Effector memory CD8-positive, alpha-beta T cell (primary cell): ENCODE measurements around the gene SLC44A5.
"Not testable (repeated sequence)": the region's sequence is repeated elsewhere in the genome, so short reads cannot be mapped to it uniquely, and the experiment has no call there.

Experiments used
- ATAC-seq: fragments of 150-1000 bp; cut with Tn5 transposase; replicated peaks from 2 replicates; pipeline ENCODE4 v1.10.0; 2021; ENCODE audit warnings: mild to moderate bottlenecking, moderate library complexity
- DNase-seq, 3 experiments: peaks; one replicate each; pipeline ENCODE4 v3.0.0; 2021
- H3K27ac Mint-ChIP-seq, 2 donors: one replicate each; pipeline ENCODE4 v1.8.0; 2022; ENCODE audit warnings: mild to moderate bottlenecking in 2 of 2, mixed read lengths in 2 of 2, moderate library complexity in 2 of 2
- H3K27me3 Mint-ChIP-seq, 2 donors: one replicate each; pipeline ENCODE4 v1.8.0; 2022; ENCODE audit warnings: mixed read lengths in 2 of 2
- H3K36me3 Mint-ChIP-seq: one replicate; pipeline ENCODE4 v1.8.0; 2022; ENCODE audit warnings: mild to moderate bottlenecking, moderate library complexity, mixed read lengths; ENCODE audit not compliant: insufficient read depth
- H3K4me1 Mint-ChIP-seq, 2 donors: one replicate each; pipeline ENCODE4 v1.8.0; 2022; ENCODE audit warnings: low read depth in 2 of 2, mixed read lengths in 2 of 2
- H3K4me3 Mint-ChIP-seq, 2 donors: one replicate each; pipeline ENCODE4 v1.8.0; 2022; ENCODE audit warnings: mild to moderate bottlenecking in 2 of 2, mixed read lengths in 2 of 2, moderate library complexity in 2 of 2
- H3K9me3 Mint-ChIP-seq, 2 donors: one replicate each; pipeline ENCODE4 v1.8.0; 2022; ENCODE audit warnings: mixed read lengths in 2 of 2

Gene SLC44A5

GRCh38 chr1:75615613-75616435 lies 4.9 kb upstream of the SLC44A5 start:
- DNase-seq (no peak), ATAC-seq (peak; percentile 50)
- H3K9me3 Mint-ChIP-seq: peaks cover 0 to 1% of the 10 kb centered on the region in 2 donors
- H3K36me3 Mint-ChIP-seq: no peaks in the 10 kb centered on the region
- H3K27ac Mint-ChIP-seq: no peak overlapping the region
- peaks cover 69 to 91% of the 10 kb centered on the region in 2 donors for H3K27me3 Mint-ChIP-seq
- peaks cover 9 to 15% of the 10 kb centered on the region in 2 donors for H3K4me1 Mint-ChIP-seq
- peak overlapping the region; percentile 69 for H3K4me3 Mint-ChIP-seq

- H3K4me3 Mint-ChIP-seq: peak overlapping the region; percentile 69
- DNase-seq (no peak), ATAC-seq (no peak)
- no peaks in the 10 kb centered on the region for H3K9me3 Mint-ChIP-seq
- H3K27me3 Mint-ChIP-seq: peaks cover 66 to 77% of the 10 kb centered on the region in 2 donors
- peaks cover 9 to 15% of the 10 kb centered on the region in 2 donors for H3K4me1 Mint-ChIP-seq
- no peak overlapping the region for H3K27ac Mint-ChIP-seq
- H3K36me3 Mint-ChIP-seq: no peaks in the 10 kb centered on the region
Observed at GRCh38 chr1:75614399-75614756, 3.5 kb upstream of the SLC44A5 start.

- Mint-ChIP-seq H3K9me3 (no peaks in the 10 kb centered on the region), H3K4me1 (peaks cover 9 to 15% of the 10 kb centered on the region in 2 donors), H3K4me3 (peak overlapping the region in 1 of 2 donors; percentile 69), H3K27ac (no peak overlapping the region), H3K27me3 (peaks cover 67 to 73% of the 10 kb centered on the region in 2 donors), H3K36me3 (no peaks in the 10 kb centered on the region)
- ATAC-seq (no peak), DNase-seq (no peak)
Observed at GRCh38 chr1:75613916-75614315, 3.0 kb upstream of the SLC44A5 start.

- Mint-ChIP-seq H3K4me1 (peaks cover 9 to 15% of the 10 kb centered on the region in 2 donors), H3K36me3 (no peaks in the 10 kb centered on the region), H3K4me3 (no peak overlapping the region), H3K27me3 (peaks cover 63 to 70% of the 10 kb centered on the region in 2 donors), H3K27ac (no peak overlapping the region), H3K9me3 (no peaks in the 10 kb centered on the region)
- ATAC-seq (no peak), DNase-seq (no peak)
Observed at GRCh38 chr1:75612976-75613375, 2.1 kb upstream of the SLC44A5 start.

GRCh38 chr1:75602486-75602885 lies 8.4 kb downstream of the SLC44A5 start:
- H3K36me3 Mint-ChIP-seq: no peaks in the 10 kb centered on the region
- no peak for ATAC-seq
- H3K9me3 Mint-ChIP-seq: no peaks in the 10 kb centered on the region
- DNase-seq: no peak
- H3K27ac Mint-ChIP-seq: no peak overlapping the region
- no peaks in the 10 kb centered on the region for H3K4me1 Mint-ChIP-seq
- H3K4me3 Mint-ChIP-seq: no peak overlapping the region
- peaks cover 0 to 9% of the 10 kb centered on the region in 2 donors for H3K27me3 Mint-ChIP-seq

- Mint-ChIP-seq H3K4me1 (no peaks in the 10 kb centered on the region), H3K4me3 (no peak overlapping the region), H3K36me3 (no peaks in the 10 kb centered on the region), H3K27ac (no peak overlapping the region), H3K9me3 (no peaks in the 10 kb centered on the region), H3K27me3 (no peaks in the 10 kb centered on the region)
- no peak for DNase-seq
- ATAC-seq: no peak
Observed at GRCh38 chr1:75600781-75601180, 10.1 kb downstream of the SLC44A5 start.

GRCh38 chr1:75594327-75594726 lies 16.6 kb downstream of the SLC44A5 start:
- H3K36me3 Mint-ChIP-seq: no peaks in the 10 kb centered on the region

GRCh38 chr1:75593457-75593856 lies 17.5 kb downstream of the SLC44A5 start:
- not testable (repeated sequence) for H3K9me3 Mint-ChIP-seq, ATAC-seq, H3K27ac Mint-ChIP-seq, H3K4me3 Mint-ChIP-seq, H3K36me3 Mint-ChIP-seq, H3K4me1 Mint-ChIP-seq, DNase-seq
- peaks cover 14 to 41% of the 10 kb centered on the region in 2 donors for H3K27me3 Mint-ChIP-seq

More at GRCh38 chr1:75594327-75594726, 16.6 kb downstream of the SLC44A5 start:
- H3K4me1 Mint-ChIP-seq: no peaks in the 10 kb centered on the region
- no peak overlapping the region for H3K4me3 Mint-ChIP-seq
- no peaks in the 10 kb centered on the region for H3K9me3 Mint-ChIP-seq
- no peak overlapping the region for H3K27ac Mint-ChIP-seq
- ATAC-seq (no peak), DNase-seq (no peak)
- peaks cover 14 to 41% of the 10 kb centered on the region in 2 donors for H3K27me3 Mint-ChIP-seq

GRCh38 chr1:75589637-75590036 lies 21.3 kb downstream of the SLC44A5 start:
- Mint-ChIP-seq H3K36me3 (no peaks in the 10 kb centered on the region), H3K4me1 (no peaks in the 10 kb centered on the region), H3K9me3 (no peaks in the 10 kb centered on the region), H3K27me3 (peaks cover 14 to 41% of the 10 kb centered on the region in 2 donors), H3K4me3 (no peak overlapping the region), H3K27ac (no peak overlapping the region)
- ATAC-seq (no peak), DNase-seq (no peak)

- H3K27me3 Mint-ChIP-seq: peaks cover 14 to 41% of the 10 kb centered on the region in 2 donors
- ATAC-seq (no peak), DNase-seq (no peak)
- H3K36me3 Mint-ChIP-seq: no peaks in the 10 kb centered on the region
- H3K4me3 Mint-ChIP-seq: no peak overlapping the region
- H3K4me1 Mint-ChIP-seq: no peaks in the 10 kb centered on the region
- H3K9me3 Mint-ChIP-seq: no peaks in the 10 kb centered on the region
- H3K27ac Mint-ChIP-seq: no peak overlapping the region
Observed at GRCh38 chr1:75588779-75589475, 22.0 kb downstream of the SLC44A5 start.

- DNase-seq (no peak), ATAC-seq (no peak)
- Mint-ChIP-seq H3K27me3 (peaks cover 14 to 31% of the 10 kb centered on the region in 2 donors), H3K4me1 (no peaks in the 10 kb centered on the region), H3K9me3 (no peaks in the 10 kb centered on the region), H3K27ac (no peak overlapping the region), H3K4me3 (no peak overlapping the region), H3K36me3 (no peaks in the 10 kb centered on the region)
Observed at GRCh38 chr1:75587692-75588091, 23.2 kb downstream of the SLC44A5 start.

GRCh38 chr1:75583282-75583681 lies 27.6 kb downstream of the SLC44A5 start:
- no peaks in the 10 kb centered on the region for H3K27me3 Mint-ChIP-seq
- no peak overlapping the region for H3K4me3 Mint-ChIP-seq
- DNase-seq (no peak), ATAC-seq (no peak)
- H3K9me3 Mint-ChIP-seq: no peaks in the 10 kb centered on the region
- H3K27ac Mint-ChIP-seq: no peak overlapping the region
- H3K4me1 Mint-ChIP-seq: no peaks in the 10 kb centered on the region
- no peaks in the 10 kb centered on the region for H3K36me3 Mint-ChIP-seq

GRCh38 chr1:75582725-75583261 lies 28.1 kb downstream of the SLC44A5 start:
- Mint-ChIP-seq H3K27me3 (no peaks in the 10 kb centered on the region), H3K27ac (no peak overlapping the region), H3K4me3 (no peak overlapping the region), H3K9me3 (no peaks in the 10 kb centered on the region), H3K4me1 (no peaks in the 10 kb centered on the region), H3K36me3 (no peaks in the 10 kb centered on the region)
- ATAC-seq: no peak
- DNase-seq: no peak

- Mint-ChIP-seq H3K36me3 (no peaks in the 10 kb centered on the region), H3K4me3 (no peak overlapping the region), H3K4me1 (no peaks in the 10 kb centered on the region), H3K27ac (no peak overlapping the region), H3K27me3 (peaks cover 0 to 7% of the 10 kb centered on the region in 2 donors), H3K9me3 (no peaks in the 10 kb centered on the region)
- DNase-seq (no peak), ATAC-seq (no peak)
Observed at GRCh38 chr1:75579046-75579445, 31.9 kb downstream of the SLC44A5 start.
